Hematopoietic multipotent progenitor cell treated with erythropoietin and hydrocortisone succinate and interleukin-3 and kit ligand, for 8 days (in vitro differentiated cells): ENCODE data around the gene UGT3A1.
"Not testable (repeated sequence)": the region's sequence is repeated elsewhere in the genome, so short reads cannot be mapped to it uniquely, and the experiment has no call there.

ENCODE experiments used
- DNase-seq: peaks from one replicate; pipeline ENCODE4 v3.0.0-alpha.2; 2015

The UGT3A1 gene

DNA sequence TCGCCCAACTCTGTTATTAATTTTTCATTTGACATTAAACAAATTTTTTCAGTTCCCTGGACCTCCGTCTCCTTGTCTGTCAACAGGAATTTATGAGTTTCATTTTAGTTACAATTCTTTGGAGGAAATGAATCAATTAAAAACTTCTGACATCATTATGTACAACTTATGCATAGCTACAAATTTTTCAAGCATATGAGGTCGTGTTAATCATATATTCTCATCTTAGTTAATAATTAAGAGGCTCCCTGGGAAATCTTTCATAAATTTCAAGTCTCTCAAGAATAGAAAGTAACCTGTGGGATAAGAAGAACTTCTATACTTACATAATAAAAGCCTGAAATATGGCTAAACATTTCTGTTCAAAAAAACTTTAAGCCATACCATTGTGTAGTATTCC is 3.4 kb downstream of the UGT3A1 start:
- no peak for DNase-seq

DNA sequence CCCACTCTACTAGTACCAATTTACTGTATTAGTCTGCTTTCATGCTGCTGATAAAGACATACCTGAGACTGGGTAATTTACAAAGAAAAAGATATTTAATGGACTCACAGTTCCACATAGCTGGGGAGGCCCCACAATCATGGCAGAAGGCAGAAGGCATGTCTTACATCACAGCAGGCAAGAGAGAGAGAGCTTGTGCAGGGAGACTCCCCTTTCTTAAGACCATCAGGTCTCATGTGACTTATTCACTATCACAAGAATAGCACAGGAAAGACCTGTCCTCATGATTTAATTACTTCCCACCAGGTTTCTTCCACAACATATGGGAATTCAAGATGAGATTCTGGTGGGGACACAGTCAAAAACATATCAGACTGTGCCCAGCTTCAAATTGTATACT is 11.5 kb downstream of the UGT3A1 start:
- no peak for DNase-seq

DNA sequence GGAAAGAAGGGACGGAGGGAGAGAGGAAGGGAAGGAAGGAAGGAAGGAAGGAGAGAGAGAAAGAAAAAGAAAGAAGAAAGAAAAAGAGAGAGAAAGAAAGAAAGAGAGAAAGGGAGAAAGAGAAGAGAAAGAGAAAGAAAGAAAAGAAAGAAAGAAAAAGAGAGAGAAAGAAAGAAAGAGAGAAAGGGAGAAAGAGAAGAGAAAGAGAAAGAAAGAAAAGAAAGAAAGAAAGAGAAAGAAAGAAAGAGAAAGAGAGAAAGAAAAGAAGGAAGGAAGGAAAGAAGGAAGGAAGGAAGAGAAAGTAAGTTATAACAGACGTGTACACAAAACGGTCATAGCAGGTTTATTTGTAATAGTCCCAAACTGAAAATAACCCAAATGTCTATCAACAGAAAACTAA is 14.3 kb downstream of the UGT3A1 start:
- DNase-seq: not testable (repeated sequence)

- DNase-seq: no peak
These were observed 16.6 kb downstream of the UGT3A1 start for GRCh38 chr5:35974570-35974969.

- DNase-seq: no peak
These were observed 19.3 kb downstream of the UGT3A1 start for GRCh38 chr5:35971878-35972210.

DNA sequence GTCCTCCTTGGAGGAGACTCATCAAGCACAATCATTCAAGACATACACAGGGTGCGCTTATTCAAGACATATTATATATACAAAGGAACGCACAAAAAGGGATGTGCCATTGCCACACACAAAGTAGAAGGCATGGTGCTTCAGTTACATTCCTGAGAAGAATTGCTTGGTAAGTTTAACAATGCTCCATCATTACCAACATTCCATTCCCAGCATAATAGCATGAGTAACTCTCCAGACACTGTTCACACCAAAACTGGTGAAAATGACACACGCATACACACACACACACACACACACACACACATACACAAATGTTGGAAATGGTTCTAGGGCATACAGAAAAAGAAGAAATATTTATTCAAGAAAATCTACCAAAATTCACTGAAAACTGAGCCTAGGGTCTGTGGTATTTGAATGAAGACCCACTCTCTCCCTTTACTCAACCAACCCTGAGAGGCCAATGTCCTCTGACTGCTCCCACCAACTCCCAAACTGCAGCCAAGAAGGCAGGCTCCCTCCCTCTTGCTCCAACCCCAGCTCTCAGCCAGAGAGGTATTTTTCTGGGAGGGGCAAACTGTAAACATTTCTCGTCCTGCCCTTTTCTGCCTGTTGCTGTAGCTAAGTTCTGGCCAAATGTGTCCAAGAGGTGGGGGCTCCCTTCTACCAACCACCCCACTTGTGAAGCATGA is 19.9 kb downstream of the UGT3A1 start:
- DNase-seq: no peak

DNA sequence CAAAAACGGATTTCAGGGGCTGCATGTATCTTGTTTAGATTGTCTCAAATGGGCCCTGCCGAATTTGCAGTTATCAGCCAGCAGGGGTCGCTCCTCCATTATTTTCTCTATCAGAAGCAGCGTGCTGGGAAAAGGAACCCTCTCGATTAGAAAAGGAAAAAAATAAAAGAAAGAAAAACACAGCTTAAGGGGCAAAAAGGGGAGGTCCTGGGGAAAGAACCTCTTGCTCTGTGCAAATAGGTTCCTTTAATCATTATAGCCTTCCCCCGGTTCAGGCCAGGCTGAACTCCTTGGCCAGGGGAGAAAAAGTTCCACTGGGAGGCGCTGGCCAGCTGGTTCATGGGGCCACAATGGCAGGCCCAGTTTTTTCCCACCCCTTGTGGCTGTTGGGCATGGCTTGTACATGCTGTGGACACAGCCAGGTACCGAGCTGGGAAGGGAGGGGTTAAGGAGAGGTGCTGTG is 27.8 kb downstream of the UGT3A1 start:
- DNase-seq: peak; percentile 15

GRCh38 chr5:35960328-35960727 is 30.9 kb downstream of the UGT3A1 start:
- no peak for DNase-seq

DNA sequence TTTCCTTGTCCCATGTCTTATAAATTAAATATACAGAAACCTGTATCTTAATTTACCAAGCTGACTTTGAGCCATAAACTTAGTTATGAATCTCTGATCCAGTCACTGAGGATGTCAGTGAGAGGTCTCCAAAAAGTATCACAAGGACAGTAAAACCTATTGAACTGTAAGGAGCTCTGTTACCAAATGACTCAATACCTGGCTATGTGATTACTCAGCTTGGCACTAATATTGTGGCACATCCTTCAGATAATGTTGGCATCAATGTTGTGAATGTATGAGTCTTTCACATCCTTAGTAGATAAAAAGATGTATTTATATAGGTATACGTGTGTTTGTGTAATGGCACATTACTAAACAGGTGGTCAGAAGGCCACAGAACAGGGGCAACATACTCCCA is 34.8 kb downstream of the UGT3A1 start:
- no peak for DNase-seq

GRCh38 chr5:35954175-35954574 is 37.0 kb downstream of the UGT3A1 start:
- DNase-seq: no peak

GRCh38 chr5:35947085-35947484 is 44.1 kb downstream of the UGT3A1 start:
- DNase-seq: no peak

DNA sequence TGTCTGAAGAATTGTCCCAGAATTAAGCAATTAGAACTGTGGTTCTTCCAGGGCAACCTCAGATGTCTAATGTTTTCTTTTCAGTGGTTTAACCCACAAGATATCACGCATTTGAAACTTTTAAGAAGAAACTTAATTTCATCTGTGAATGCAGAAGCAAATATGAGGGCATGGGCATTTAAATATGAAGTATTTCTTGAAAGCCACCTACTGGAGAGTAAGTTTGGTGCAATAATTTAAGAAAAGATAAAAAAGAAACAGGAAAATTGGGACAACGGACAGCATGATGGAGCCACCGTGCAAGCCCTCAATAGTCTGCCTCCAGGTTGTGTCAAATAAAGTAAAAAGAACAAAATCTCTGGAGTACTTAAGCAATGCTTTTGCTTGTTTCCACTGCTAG is 51.6 kb downstream of the UGT3A1 start:
- no peak for DNase-seq

DNA sequence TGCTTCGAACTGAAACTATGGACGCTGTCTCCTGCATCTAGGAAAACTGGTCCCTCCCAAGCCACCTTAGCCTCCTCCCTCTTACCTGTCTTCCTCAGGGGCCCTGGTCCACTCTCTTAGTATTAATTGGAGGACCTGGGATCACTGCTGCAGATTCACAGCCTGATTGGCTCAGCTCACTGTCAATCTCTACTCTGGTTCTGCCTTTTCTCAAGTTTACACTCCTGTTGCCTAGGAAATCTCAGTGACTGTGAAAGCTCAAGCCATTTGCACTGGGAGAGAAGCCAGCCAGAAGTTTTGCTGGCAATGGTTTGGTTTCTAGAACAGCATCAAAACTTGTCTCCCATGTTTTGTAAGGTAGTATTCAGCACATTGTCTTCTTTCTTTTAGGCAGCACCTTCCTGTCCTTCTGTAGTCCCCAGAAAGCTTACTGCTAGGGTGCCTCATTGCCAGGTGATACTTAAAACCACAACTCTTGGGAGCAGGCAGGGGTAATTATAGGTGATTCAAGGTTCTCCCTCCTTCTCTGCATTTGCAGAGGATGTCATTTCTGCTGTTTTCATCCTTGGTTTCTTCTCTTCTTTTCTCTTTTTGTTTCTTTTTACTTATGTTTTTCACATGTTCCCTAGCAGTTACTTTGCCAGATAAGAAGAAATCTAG is 52.5 kb downstream of the UGT3A1 start, which contains the start of gene CAPSL:
CAPSL (minus strand) TSS at position 55 of the 660 bp plus-strand sequence. CDS start 17,502 bp downstream, outside the sequence.
- DNase-seq: no peak

DNA sequence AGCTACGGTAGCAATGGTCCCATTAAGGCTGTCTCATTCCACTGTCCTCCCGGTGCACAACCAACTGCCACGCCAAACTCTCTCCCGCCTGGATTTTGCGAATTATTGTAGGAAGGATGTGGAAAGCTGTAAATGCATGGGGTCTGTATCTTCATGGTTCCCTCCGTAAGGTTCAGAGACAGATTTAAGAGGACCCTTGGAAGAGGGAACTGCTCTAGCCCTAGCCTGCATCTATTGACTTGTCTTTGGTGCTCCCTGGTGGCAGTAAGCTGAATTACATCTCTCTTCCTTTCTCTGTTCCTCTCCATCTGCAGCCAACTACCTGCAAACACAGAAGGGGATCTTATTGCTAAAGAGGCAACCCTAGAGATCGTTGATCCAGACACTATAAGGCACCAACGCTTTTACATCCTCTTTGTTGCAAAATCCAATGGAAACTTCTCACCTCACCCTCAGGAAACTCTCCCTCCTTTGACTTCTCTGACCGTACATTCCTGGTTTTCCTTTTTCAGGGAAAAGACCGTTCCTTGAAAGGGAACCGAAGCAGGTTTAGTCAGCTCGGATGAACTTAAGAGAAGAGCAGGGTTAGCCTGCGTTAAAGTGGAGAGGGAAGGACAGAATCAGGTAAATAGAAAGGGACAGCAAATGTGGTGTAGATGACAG is 64.7 kb downstream of the UGT3A1 start:
- DNase-seq: peak; percentile 67

DNA sequence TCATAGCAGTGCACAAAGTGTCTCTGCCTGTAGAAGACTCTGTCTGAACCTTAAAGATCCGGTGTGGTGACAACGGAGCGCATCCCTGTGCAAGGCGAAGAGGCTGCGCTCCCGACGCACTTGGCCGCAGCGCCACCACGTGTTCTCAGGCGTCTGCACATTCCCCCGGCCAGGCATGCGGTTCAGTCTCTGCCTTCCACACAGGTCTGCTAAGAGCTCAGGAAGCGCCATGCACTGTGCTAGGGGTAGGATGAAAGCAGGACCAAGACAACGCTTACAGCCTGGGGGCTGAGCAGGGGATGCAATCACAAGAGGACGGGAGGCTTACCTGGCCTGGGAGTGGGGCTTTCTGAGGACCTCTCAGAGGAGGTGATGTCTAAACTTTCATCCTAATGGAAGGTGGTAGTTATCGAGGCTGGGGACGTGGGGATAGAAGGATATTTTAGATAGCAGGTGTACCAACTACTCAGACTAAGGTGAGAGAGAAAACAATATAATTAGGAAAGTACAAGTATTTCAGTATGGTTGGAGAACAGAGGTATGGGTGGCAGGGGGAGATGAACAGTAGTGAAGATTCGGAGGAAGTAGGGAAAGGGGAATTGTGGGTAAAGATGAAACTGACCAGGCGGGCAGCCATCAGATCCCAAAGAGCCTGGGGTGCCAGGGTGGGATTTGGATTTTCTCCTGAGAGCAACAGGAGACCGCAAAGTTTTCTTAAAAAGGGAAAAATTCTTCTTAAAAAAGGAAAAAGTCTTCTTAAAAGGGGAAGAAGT is 66.1 kb downstream of the UGT3A1 start:
- DNase-seq: peak; percentile 66

DNA sequence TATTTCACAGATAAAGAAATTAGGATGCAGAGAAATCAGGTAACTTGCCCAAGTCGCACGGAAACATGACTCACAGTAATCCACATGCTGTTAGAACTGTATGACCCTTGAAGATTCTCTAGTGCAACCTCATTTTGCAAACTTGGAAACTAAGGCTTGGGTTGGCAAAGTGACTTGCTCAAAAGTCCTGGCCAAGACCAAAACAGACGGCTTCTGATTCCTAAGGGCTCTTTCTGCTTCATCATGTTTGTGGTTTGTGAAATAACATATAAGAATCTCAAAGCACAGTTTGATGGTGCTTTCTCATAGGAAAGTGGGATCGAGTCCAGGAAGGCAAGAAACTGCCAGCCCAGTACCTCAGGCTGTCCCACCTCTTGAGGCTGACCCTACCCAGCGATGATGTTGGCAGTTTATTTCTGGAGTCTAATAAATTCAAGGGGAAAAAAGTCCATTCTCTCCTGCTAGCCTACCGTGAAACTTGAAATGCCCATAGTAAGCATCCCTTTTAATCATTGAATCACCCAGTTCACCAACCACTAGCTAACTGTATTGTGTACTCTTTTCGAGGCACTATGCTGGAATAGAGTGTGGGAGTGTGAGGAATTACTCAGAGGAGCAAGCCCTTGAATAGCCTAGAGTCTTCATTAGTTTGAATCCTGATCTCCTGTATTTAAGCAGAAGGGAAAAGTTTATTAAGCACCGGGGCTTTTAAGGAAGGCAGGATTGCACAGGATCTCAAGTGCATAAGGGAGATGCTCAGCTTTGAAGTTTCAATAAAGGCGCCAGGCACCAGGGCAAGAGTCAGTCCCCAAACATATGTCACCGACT is 66.9 kb downstream of the UGT3A1 start:
- no peak for DNase-seq

DNA sequence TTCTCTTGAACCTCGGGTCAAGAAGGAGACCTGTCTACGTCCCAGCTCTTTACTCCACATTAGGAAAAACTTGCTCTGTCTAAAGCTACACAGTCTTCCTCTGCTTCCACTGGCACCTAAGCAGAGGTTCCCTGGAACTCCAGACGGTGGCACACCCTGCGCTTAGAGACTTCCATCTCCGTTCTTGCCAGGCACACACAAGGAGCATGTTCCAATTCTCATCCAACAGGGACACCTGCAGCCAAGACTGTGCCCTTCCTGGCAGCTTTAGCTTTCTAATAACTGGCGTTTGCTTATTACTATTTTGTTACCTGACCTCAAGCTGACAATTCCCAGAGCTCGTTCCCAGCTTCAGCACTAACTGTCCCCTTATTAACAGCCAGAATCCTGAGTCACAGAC is 68.7 kb downstream of the UGT3A1 start:
- no peak for DNase-seq

- DNase-seq: no peak
These were observed 69.3 kb downstream of the UGT3A1 start for GRCh38 chr5:35921930-35922329.

- DNase-seq: no peak
These were observed 70.3 kb downstream of the UGT3A1 start for GRCh38 chr5:35920890-35921289.

DNA sequence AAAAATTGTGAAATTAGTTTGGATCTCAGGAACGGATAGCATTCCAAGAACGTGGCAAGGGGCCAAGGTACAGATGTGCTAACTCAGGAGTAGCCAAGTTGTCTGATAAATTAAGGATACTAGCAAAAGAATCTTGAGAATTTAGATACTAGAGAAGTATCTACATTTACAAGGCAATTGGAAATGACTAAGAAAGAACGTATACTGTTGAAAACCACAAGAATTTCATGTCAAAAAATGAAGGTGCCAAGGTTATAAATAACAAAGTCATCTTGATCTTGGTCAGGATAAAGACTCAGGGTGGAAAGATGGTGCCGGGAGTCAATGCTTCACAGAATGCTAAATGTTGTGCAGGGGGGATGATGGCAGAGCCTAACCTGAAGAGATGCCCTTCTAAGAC is 72.0 kb downstream of the UGT3A1 start:
- DNase-seq: no peak

DNA sequence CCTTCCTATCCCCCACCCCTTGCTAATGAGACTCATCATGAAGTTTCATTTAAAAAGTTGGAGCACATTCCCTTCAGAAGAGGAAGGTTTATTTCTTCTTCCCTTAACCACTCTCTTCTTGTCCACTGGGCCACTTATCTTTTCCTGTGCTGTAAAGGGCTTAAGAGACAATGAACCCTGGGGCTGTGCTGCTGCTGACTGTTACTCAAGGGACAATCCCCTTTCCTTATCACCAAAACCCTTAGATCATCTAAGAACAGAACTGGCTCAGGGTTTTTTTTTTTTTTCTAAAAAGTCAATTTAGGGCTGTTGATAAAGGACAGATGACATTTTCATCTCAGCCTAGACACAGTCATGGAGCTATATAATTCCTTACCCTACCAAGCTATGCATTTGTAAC is 82.4 kb downstream of the UGT3A1 start:
- DNase-seq: no peak

DNA sequence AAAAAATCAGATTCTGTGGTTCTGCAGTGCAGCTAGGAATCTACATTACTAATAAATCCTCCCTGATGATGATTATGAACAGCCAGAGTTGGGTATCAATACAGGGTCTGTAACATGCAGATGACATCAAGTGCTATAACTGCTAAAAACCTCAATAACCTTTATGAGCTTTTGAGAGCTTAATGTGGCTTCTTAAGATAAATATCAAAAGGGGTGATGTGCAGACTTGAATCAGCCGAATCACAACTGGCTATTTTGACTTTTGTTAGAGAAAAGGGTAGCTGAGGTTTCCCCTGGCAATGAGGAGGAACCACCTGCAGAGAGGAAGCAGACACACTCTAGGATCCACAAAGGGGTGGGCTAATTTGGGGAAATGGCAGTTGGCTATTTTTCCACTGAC is 83.0 kb downstream of the UGT3A1 start:
- DNase-seq: no peak
